Stomach (tissue), 4 donors: ENCODE results near the gene TSLP.

Experiments used
- EP300 ChIP-seq: sonication (generic); formaldehyde crosslinking; IDR thresholded peaks from one replicate; pipeline ENCODE4 v1.6.1; 2017; ENCODE audit warnings: antibody characterized with exemption
- POLR2A ChIP-seq, 4 donors: fragments of 450-650 bp; IDR thresholded peaks; one replicate each; pipeline ENCODE4 v1.6.1; 2016; ENCODE audit warnings: antibody characterized with exemption in 4 of 4, control low read depth in 2 of 4, mild to moderate bottlenecking in 1 of 4, moderate library complexity in 1 of 4
- POLR2AphosphoS5 ChIP-seq, 3 donors: sonication (generic); formaldehyde crosslinking; IDR thresholded peaks; one replicate each; pipeline ENCODE4 v1.6.1; 2016; ENCODE audit warnings: antibody characterized with exemption in 3 of 3
- TF ChIP-seq, protein P1 (sequence below), 7 experiments: fragments of 450-650 bp in 4 of 7; fragments of 200-600 bp in 3 of 7; sonication (generic) in 3 of 7; IDR thresholded peaks; one replicate each; pipeline ENCODE4 v1.5.1; 2016 to 2019; ENCODE audit warnings: antibody characterized with exemption in 7 of 7, control low read depth in 2 of 7, mild to moderate bottlenecking in 1 of 7

DNA sequence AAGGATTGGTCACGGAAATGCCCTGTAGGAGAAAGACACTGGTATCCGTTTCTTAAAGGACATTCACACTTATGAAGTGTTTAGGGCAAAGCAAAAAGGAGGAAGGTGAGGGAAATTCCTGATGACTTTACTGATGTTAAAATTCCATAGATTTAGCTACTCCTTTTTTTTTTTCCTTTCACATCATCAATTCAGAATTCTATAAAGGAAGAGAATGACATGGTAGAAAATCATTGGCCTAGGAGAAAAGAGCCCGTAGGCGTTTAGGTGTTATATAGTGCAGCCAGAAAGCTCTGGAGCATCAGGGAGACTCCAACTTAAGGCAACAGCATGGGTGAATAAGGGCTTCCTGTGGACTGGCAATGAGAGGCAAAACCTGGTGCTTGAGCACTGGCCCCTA lies at the start of gene TSLP:
- no peak for TF ChIP-seq POLR2AphosphoS5 (IDR thresholded peaks at IDR 0.05)
- TF ChIP-seq EP300 = no peak
- TF ChIP-seq, protein P1, sequence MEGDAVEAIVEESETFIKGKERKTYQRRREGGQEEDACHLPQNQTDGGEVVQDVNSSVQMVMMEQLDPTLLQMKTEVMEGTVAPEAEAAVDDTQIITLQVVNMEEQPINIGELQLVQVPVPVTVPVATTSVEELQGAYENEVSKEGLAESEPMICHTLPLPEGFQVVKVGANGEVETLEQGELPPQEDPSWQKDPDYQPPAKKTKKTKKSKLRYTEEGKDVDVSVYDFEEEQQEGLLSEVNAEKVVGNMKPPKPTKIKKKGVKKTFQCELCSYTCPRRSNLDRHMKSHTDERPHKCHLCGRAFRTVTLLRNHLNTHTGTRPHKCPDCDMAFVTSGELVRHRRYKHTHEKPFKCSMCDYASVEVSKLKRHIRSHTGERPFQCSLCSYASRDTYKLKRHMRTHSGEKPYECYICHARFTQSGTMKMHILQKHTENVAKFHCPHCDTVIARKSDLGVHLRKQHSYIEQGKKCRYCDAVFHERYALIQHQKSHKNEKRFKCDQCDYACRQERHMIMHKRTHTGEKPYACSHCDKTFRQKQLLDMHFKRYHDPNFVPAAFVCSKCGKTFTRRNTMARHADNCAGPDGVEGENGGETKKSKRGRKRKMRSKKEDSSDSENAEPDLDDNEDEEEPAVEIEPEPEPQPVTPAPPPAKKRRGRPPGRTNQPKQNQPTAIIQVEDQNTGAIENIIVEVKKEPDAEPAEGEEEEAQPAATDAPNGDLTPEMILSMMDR (IDR thresholded peaks at IDR 0.05) = no peak
- TF ChIP-seq POLR2A (IDR thresholded peaks at IDR 0.05) = no peak
